K562 (cell line): ENCODE measurements around the gene ALG12. TPM values are rescaled to one million over a fixed set of nuclear protein-coding genes. Genes with fewer than 3 reads are reported as not detected.

Experiments used
- ATAC-seq: fragments of 200-7000 bp; cut with Tn5 transposase; 3 replicates; pipeline ENCODE4 v1.9.1; 2020; ENCODE audit warnings: moderate library complexity
- BruUV-seq: library from RNA; stranded (reverse); fragments of 400-500 nt; replicated peaks from 2 replicates; lab custom pipeline; 2021; lab: Mats Ljungman, UMichigan
- CTCF ChIA-PET: fragments of 300-600 bp; formaldehyde crosslinking; extraction: SDS; loops from one replicate; lab custom pipeline; 2021; ENCODE audit warnings: low intra/inter-chr PET ratio; lab: Yijun Ruan, JAX
- POLR2A ChIA-PET: fragments of 300-600, 350-650 bp; sonication (Branson Sonifier 250); formaldehyde crosslinking; extraction: SDS; loops from one replicate; lab custom pipeline; 2021; ENCODE audit warnings: antibody characterized with exemption, inconsistent platforms; lab: Yijun Ruan, JAX
- DNase-seq, 4 experiments: peaks; one replicate each; pipeline versions ENCODE4 v3.0.0 to v3.0.0-alpha.2; 2011 to 2018; ENCODE audit warnings: low spot score in 3 of 4, mixed read lengths in 3 of 4; ENCODE audit errors: extremely low read depth in 1 of 4
- FAIRE-seq: peaks from 2 replicates; lab custom pipeline; 2011; peaks lifted over from hg19 to GRCh38; lab: Jason Lieb, UNC
- H2AFZ ChIP-seq: 2 replicates; pipeline ENCODE4 v1.6.0; 2011; ENCODE audit warnings: low read depth, low read length, control low read depth, inconsistent platforms
- H3K27ac ChIP-seq: fragments of 200-600 bp; 3 replicates; pipeline ENCODE4 v1.8.0; 2011; ENCODE audit warnings: low read depth, mild to moderate bottlenecking, control low read depth, inconsistent platforms, low read length, moderate library complexity, mixed read lengths; ENCODE audit errors: extremely low read depth
- H3K27me3 ChIP-seq, 2 experiments: fragments of 300-600 bp in 1 of 2; 2 replicates in 1 of 2; 3 replicates in 1 of 2; pipeline versions ENCODE4 v1.6.0 to v1.8.0; 2011; ENCODE audit warnings: inconsistent platforms in 2 of 2, low read length in 2 of 2, mild to moderate bottlenecking in 1 of 2, mixed read lengths in 1 of 2, moderate library complexity in 1 of 2; ENCODE audit not compliant: control insufficient read depth in 2 of 2, insufficient read depth in 2 of 2
- H3K36me3 ChIP-seq: fragments of 300-600 bp; 3 replicates; pipeline ENCODE4 v1.8.0; 2011; ENCODE audit warnings: mild to moderate bottlenecking, low read length, inconsistent platforms; ENCODE audit not compliant: control insufficient read depth, insufficient read depth
- H3K4me1 ChIP-seq, 2 experiments: fragments of 200-600 bp in 1 of 2; replicated peaks in 1 of 2; 2 replicates in 1 of 2; 3 replicates in 1 of 2; pipeline versions ENCODE4 v1.5.1 to v1.8.0; 2011; ENCODE audit warnings: inconsistent platforms in 2 of 2, low read length in 2 of 2, mild to moderate bottlenecking in 1 of 2, mixed read lengths in 1 of 2, moderate library complexity in 1 of 2; ENCODE audit not compliant: control insufficient read depth in 2 of 2, insufficient read depth in 2 of 2
- H3K4me2 ChIP-seq: 2 replicates; pipeline ENCODE4 v1.6.1; 2011; ENCODE audit warnings: low read length, control low read depth, inconsistent platforms, mixed read lengths; ENCODE audit not compliant: insufficient read depth
- H3K4me3 ChIP-seq: fragments of 200-600 bp; sonication (generic), shearing (Covaris generic); 2 replicates; pipeline ENCODE4 v1.5.1; 2016; ENCODE audit warnings: control low read depth, inconsistent platforms
- H3K79me2 ChIP-seq: fragments of 200-600 bp; 3 replicates; pipeline ENCODE4 v1.8.0; 2011; ENCODE audit warnings: low read length, inconsistent platforms; ENCODE audit not compliant: control insufficient read depth, insufficient read depth
- H3K9ac ChIP-seq, 2 experiments: 2 replicates each; pipeline versions ENCODE4 v1.6.0 to v1.6.1; 2011; ENCODE audit warnings: low read depth in 2 of 2, low read length in 2 of 2, control low read depth in 1 of 2, inconsistent platforms in 1 of 2, mild to moderate bottlenecking in 1 of 2, mixed read lengths in 1 of 2; ENCODE audit not compliant: insufficient read depth in 1 of 2
- H3K9me1 ChIP-seq: one replicate; pipeline ENCODE4 v1.6.0; 2011; ENCODE audit warnings: inconsistent platforms, mild to moderate bottlenecking, low read length, moderate library complexity; ENCODE audit not compliant: control insufficient read depth, insufficient read depth
- H3K9me3 ChIP-seq: replicated peaks from 2 replicates; pipeline ENCODE4 v1.5.1; 2011; ENCODE audit warnings: low read depth, low read length, inconsistent platforms; ENCODE audit not compliant: control insufficient read depth, insufficient read depth
- H4K20me1 ChIP-seq: replicated peaks from 2 replicates; pipeline ENCODE4 v1.6.1; 2011; ENCODE audit warnings: low read length, inconsistent platforms, mixed read lengths; ENCODE audit not compliant: control insufficient read depth, insufficient read depth
- CSDE1 ChIP-seq, 2 experiments: fragments of 450-650 bp; IDR thresholded peaks; 2 replicates each; pipeline ENCODE4 v1.6.1; 2016; ENCODE audit warnings: mild to moderate bottlenecking in 1 of 2
- FOXP1 ChIP-seq: sonication (generic); formaldehyde crosslinking; IDR thresholded peaks from 2 replicates; pipeline ENCODE4 v1.8.0; 2022; ENCODE audit warnings: mild to moderate bottlenecking, missing genetic modification reagents
- HBP1 ChIP-seq: fragments of 450-650 bp; formaldehyde crosslinking; IDR thresholded peaks from 2 replicates; pipeline ENCODE4 v1.4.0; 2022; ENCODE audit warnings: missing genetic modification characterization
- MTA1 ChIP-seq: fragments of 450-650 bp; IDR thresholded peaks from 2 replicates; pipeline ENCODE4 v1.6.1; 2017; ENCODE audit warnings: borderline replicate concordance
- MTA3 ChIP-seq: fragments of 450-650 bp; formaldehyde crosslinking; IDR thresholded peaks from 2 replicates; pipeline ENCODE4 v1.6.1; 2017; ENCODE audit warnings: mild to moderate bottlenecking, borderline replicate concordance
- NCOA4 ChIP-seq: fragments of 450-650 bp; IDR thresholded peaks from 2 replicates; pipeline ENCODE4 v1.6.1; 2018; ENCODE audit warnings: mild to moderate bottlenecking; ENCODE audit not compliant: partially characterized antibody
- NKRF ChIP-seq: fragments of 450-650 bp; IDR thresholded peaks from 2 replicates; pipeline ENCODE4 v1.6.1; 2016; ENCODE audit warnings: borderline replicate concordance
- NONO ChIP-seq, 2 experiments: fragments of 200-400 bp in 1 of 2; fragments of 450-650 bp in 1 of 2; formaldehyde crosslinking in 1 of 2; IDR thresholded peaks; 2 replicates each; pipeline ENCODE4 v1.6.1; 2017; ENCODE audit warnings: low read depth in 2 of 2, mild to moderate bottlenecking in 2 of 2, moderate library complexity in 2 of 2, low read length in 1 of 2
- RFX1 ChIP-seq: fragments of 450-650 bp; IDR thresholded peaks from 2 replicates; pipeline ENCODE4 v1.6.1; 2016; ENCODE audit warnings: mild to moderate bottlenecking, moderate library complexity
- YBX1 ChIP-seq: fragments of 450-650 bp; IDR thresholded peaks from 2 replicates; pipeline ENCODE4 v1.7.1; 2016; ENCODE audit warnings: mild to moderate bottlenecking
- ZNF175 ChIP-seq: fragments of 200-800 bp; sonication (Bioruptor generic); IDR thresholded peaks from 2 replicates; pipeline ENCODE4 v1.6.1; 2016; ENCODE audit warnings: low read depth, mild to moderate bottlenecking, missing genetic modification characterization, missing compliant biosample characterization
- ZNF41 ChIP-seq: fragments of 250-450 bp; sonication (Bioruptor Pico); conservative IDR thresholded peaks from 2 replicates; pipeline ENCODE4 v1.4.0; 2020; ENCODE audit warnings: mild to moderate bottlenecking
- WGBS: fragments of 100-300 bp; shearing (Covaris generic); methylation state at CpG from one replicate; pipeline ENCODE4 v1.1.6; 2016; ENCODE audit warnings: low coverage, mixed read lengths; ENCODE audit not compliant: insufficient coverage; ENCODE audit errors: missing lambda C conversion rate; 5-methylcytosine and 5-hydroxymethylcytosine counted together
- in situ Hi-C: fragments of 300-500 bp; cut with MboI; formaldehyde crosslinking; loops from 4 replicates; pipeline ENCODE4 v1.15.0; 2018; ENCODE audit warnings: inconsistent platforms, mixed read lengths
- intact Hi-C: fragments of 100-400 bp; cut with micrococcal nuclease; formaldehyde crosslinking; loops from 2 replicates; pipeline ENCODE4 v1.14.2; 2022
- polyA plus RNA-seq, 8 experiments: library from polyadenylated mRNA; depleted of rRNA in 4 of 8; stranded (reverse) in 5 of 8; unstranded in 3 of 8; fragments of >200 nt; fragmentation: Nextera tagmentation in 2 of 8; fragmentation: Illumina TruSeq in 1 of 8; extraction: Ambion mirVana in 2 of 8; extraction: Trizol in 1 of 8; gene quantifications; 2 replicates each; pipeline versions ENCODE4 v1.2.1 to v1.2.3, GENCODE V29; 2011 to 2014; ENCODE audit warnings: inconsistent platforms in 1 of 8, missing spikeins in 1 of 8
- total RNA-seq, 7 experiments: library from RNA; depleted of rRNA in 6 of 7; stranded (reverse); fragments of >200 nt in 6 of 7; fragmentation: Illumina TruSeq in 2 of 7; extraction: Trizol in 2 of 7; gene quantifications; 2 replicates each; pipeline versions ENCODE4 v1.2.1 to v1.2.3, GENCODE V29; 2011 to 2021; ENCODE audit warnings: low replicate concordance in 1 of 7
- TF ChIP-seq, protein P1 (sequence below), 3 experiments: IDR thresholded peaks in 2 of 3; conservative IDR thresholded peaks in 1 of 3; 2 replicates each; pipeline ENCODE4 v1.5.1; 2011 to 2012; ENCODE audit warnings: low read length in 3 of 3, mild to moderate bottlenecking in 3 of 3, control low read depth in 2 of 3, improper control_type of control experiment in 1 of 3, inconsistent platforms in 1 of 3, low read depth in 1 of 3, mixed read lengths in 1 of 3, moderate library complexity in 1 of 3; ENCODE audit not compliant: insufficient read depth in 2 of 3

ALG12 gene
- total and polyA plus RNA-seq, 9 of the 15 experiments (the other 6 are each of a cell fraction or from before 2014, with no cell fraction given): 0.20 to 8.5 (median 3.4) TPM

DNA sequence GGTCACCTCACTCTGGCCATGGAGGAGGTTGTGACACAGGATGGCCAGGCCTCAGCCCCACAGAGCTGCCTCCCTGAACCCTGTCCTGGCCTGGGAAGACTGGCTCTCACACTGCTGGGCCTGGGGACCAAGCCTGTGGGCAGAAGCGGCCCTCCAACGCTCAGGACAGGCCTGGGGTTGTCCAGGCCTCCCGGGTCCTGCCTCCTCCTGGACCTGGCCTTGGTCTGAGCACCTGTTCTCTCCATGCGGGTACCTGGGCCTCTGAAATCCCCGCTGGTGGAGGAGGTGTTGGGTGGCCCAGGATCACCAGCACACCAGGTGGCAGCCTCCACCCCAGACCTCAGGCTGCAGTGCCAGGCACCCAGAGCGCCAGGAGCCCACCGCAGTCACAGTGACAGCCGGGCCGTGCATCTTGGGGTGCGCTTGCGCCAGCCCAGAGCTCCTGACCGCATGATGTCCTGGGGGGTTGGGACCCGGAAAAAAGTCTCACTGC lies 26.2 kb upstream of the ALG12 start:
- TF ChIP-seq, protein P1, sequence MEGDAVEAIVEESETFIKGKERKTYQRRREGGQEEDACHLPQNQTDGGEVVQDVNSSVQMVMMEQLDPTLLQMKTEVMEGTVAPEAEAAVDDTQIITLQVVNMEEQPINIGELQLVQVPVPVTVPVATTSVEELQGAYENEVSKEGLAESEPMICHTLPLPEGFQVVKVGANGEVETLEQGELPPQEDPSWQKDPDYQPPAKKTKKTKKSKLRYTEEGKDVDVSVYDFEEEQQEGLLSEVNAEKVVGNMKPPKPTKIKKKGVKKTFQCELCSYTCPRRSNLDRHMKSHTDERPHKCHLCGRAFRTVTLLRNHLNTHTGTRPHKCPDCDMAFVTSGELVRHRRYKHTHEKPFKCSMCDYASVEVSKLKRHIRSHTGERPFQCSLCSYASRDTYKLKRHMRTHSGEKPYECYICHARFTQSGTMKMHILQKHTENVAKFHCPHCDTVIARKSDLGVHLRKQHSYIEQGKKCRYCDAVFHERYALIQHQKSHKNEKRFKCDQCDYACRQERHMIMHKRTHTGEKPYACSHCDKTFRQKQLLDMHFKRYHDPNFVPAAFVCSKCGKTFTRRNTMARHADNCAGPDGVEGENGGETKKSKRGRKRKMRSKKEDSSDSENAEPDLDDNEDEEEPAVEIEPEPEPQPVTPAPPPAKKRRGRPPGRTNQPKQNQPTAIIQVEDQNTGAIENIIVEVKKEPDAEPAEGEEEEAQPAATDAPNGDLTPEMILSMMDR (IDR thresholded peaks at IDR 0.05 in 2 of 3, conservative IDR thresholded peaks at IDR 0.05 in 1 of 3; ENCODE audit: insufficient read depth in 2 of 3, low read depth in 1 of 3, low read length in 3 of 3): no peak
- TF ChIP-seq NKRF: no peak
- no peak for TF ChIP-seq YBX1
- TF ChIP-seq ZNF175 (CRISPR knock-in tag): no peak
- TF ChIP-seq NONO (IDR thresholded peaks at IDR 0.05; ENCODE audit: low read depth in 2 of 2, low read length in 1 of 2): no peak
- no peak for TF ChIP-seq ZNF41 (CRISPR knock-in tag)
- no peak for TF ChIP-seq RFX1
- no peak for TF ChIP-seq NCOA4
- no peak for TF ChIP-seq FOXP1 (CRISPR knock-in tag)
- TF ChIP-seq HBP1 (CRISPR knock-in tag): no peak
- no peak for TF ChIP-seq MTA3
- TF ChIP-seq MTA1: no peak
- TF ChIP-seq CSDE1 (IDR thresholded peaks at IDR 0.05): no peak
- Histone ChIP-seq H4K20me1 (no peaks in the 10 kb centered on the region), H3K9ac (peak overlapping the region in 1 of 2 experiments; percentile 69; a peak in 1 of 4 replicates), H3K9me3 (no peaks in the 10 kb centered on the region), H2AFZ (no peak overlapping the region), H3K27me3 (no peaks in the 10 kb centered on the region), H3K27ac (peak overlapping the region; percentile 68; the same call in 2 of the 3 replicates), H3K9me1 (no peaks in the 10 kb centered on the region), H3K4me3 (no peak overlapping the region), H3K36me3 (no peaks in the 10 kb centered on the region), H3K79me2 (no peaks in the 10 kb centered on the region), H3K4me2 (no peak overlapping the region), H3K4me1 (peaks cover 8 to 71% of the 10 kb centered on the region in 2 experiments; a peak in 3 of 5 replicates)
- no TSS peak for BruUV-seq
- FAIRE-seq: no peak
- intact Hi-C loops: no loop called here
- POLR2A ChIA-PET: interaction anchor here (0.7 kb wide), 1 partner anchor 53 kb away, joined by 3 read pairs; no protein-coding TSS in a partner anchor
- DNase-seq: no peak
- 92% methylated on average over 2 of the region's 13 CpGs for WGBS
- in situ Hi-C loops: no loop called here
- CTCF ChIA-PET: no interaction called here
- no peak for ATAC-seq
